SJCRH30 (cell line): ENCODE data around the gene CFAP73. TPM values are rescaled to one million over a fixed set of nuclear protein-coding genes. Genes with fewer than 3 reads are reported as not detected.
"Not testable (repeated sequence)": the region's sequence is repeated elsewhere in the genome, so short reads cannot be mapped to it uniquely, and the experiment has no call there.

Experiments
- DNase-seq, 2 experiments: peaks; one replicate each; pipeline ENCODE4 v3.0.0-alpha.2; 2015 to 2020
- H3K27ac ChIP-seq: fragments of 250-450 bp; sonication (Bioruptor Pico); 2 replicates; pipeline ENCODE4 v1.5.1; 2020; ENCODE audit warnings: mild to moderate bottlenecking, moderate library complexity
- H3K27me3 ChIP-seq: fragments of 250-450 bp; sonication (Bioruptor Pico); 2 replicates; pipeline ENCODE4 v1.5.1; 2020; ENCODE audit warnings: mild to moderate bottlenecking, moderate library complexity
- H3K36me3 ChIP-seq: fragments of 250-450 bp; sonication (Bioruptor Pico); 2 replicates; pipeline ENCODE4 v1.5.1; 2020; ENCODE audit warnings: mild to moderate bottlenecking, moderate library complexity
- H3K4me1 ChIP-seq: fragments of 250-450 bp; sonication (Bioruptor Pico); 2 replicates; pipeline ENCODE4 v1.5.1; 2020; ENCODE audit warnings: mild to moderate bottlenecking, moderate library complexity
- H3K4me3 ChIP-seq: fragments of 250-450 bp; sonication (Bioruptor Pico); 2 replicates; pipeline ENCODE4 v1.5.1; 2020; ENCODE audit warnings: mild to moderate bottlenecking, moderate library complexity
- H3K9me3 ChIP-seq: fragments of 250-450 bp; sonication (Bioruptor Pico); replicated peaks from 2 replicates; pipeline ENCODE4 v1.5.1; 2020; ENCODE audit warnings: mild to moderate bottlenecking, moderate library complexity
- total RNA-seq: library from RNA; depleted of rRNA; stranded (reverse); fragments of >200 nt; shearing (Covaris generic); gene quantifications from 2 replicates; pipeline ENCODE4 v1.2.3, GENCODE V29; 2014

Gene CFAP73
- total RNA-seq, 1 experiment from 2014 or later, result not detected

- no peak for DNase-seq
- Histone ChIP-seq H3K4me3 (no peak overlapping the region), H3K4me1 (peaks cover 9% of the 10 kb centered on the region), H3K9me3 (no peaks in the 10 kb centered on the region), H3K27ac (no peak overlapping the region), H3K27me3 (no peaks in the 10 kb centered on the region), H3K36me3 (no peaks in the 10 kb centered on the region)
These were observed 16.5 kb upstream of the CFAP73 start for GRCh38 chr12:113133036-113133435.

DNA sequence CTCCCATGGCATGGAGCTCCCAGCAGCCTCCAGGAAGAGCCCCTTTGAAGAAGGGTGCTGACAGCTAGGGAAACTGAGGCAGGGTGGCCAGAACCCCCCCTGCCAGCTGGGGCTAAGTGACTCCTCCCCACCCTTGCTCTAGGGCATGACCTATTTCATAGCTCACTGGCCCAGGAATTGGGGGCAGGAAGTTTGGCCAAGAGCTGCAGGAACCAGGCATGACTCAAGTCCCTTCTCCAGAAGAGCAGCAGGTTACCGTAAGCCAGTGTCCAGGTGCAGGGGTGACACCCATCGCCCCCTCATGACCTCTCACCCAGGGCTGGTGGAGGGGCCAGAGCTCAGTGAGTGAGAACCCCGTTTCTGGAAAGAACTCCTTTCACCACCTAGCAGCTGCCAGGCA is 15.9 kb upstream of the CFAP73 start:
- Histone ChIP-seq H3K9me3 (no peaks in the 10 kb centered on the region), H3K27ac (no peak overlapping the region), H3K27me3 (no peaks in the 10 kb centered on the region), H3K4me3 (no peak overlapping the region), H3K36me3 (no peaks in the 10 kb centered on the region), H3K4me1 (peaks cover 9% of the 10 kb centered on the region)
- no peak for DNase-seq

GRCh38 chr12:113134071-113134470 is 15.5 kb upstream of the CFAP73 start:
- no peaks in the 10 kb centered on the region for H3K27me3 ChIP-seq
- no peak overlapping the region for H3K4me3 ChIP-seq
- DNase-seq, result peak; percentile 26 to 57
- no peaks in the 10 kb centered on the region for H3K9me3 ChIP-seq
- H3K27ac ChIP-seq, result no peak overlapping the region
- no peaks in the 10 kb centered on the region for H3K36me3 ChIP-seq
- H3K4me1 ChIP-seq, result peaks cover 9% of the 10 kb centered on the region

DNA sequence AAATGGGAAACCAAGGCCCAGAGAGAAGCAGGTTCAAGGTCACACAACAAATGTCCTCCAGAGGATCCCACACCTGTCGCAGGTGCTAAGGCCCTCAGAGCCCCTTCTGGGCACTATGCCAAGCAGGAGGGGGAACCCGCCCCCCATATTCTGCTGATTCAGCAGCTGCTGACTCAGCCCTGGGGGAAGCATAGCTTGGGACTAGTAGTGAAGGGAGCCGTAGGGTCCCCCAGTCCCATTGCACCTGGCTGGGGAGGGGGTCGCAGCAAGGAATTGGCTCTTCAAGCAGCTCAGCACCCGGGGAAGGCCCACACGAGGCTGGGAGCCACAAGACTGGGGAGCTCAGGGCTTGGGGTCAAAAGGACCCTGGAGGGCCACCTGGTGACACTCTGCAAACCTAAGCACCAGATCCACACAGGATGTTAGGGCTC is 15.0 kb upstream of the CFAP73 start:
- no peak overlapping the region for H3K27ac ChIP-seq
- H3K9me3 ChIP-seq, result no peaks in the 10 kb centered on the region
- no peak overlapping the region for H3K4me3 ChIP-seq
- no peak for DNase-seq
- H3K36me3 ChIP-seq, result no peaks in the 10 kb centered on the region
- H3K27me3 ChIP-seq, result no peaks in the 10 kb centered on the region
- H3K4me1 ChIP-seq, result peaks cover 9% of the 10 kb centered on the region

DNA sequence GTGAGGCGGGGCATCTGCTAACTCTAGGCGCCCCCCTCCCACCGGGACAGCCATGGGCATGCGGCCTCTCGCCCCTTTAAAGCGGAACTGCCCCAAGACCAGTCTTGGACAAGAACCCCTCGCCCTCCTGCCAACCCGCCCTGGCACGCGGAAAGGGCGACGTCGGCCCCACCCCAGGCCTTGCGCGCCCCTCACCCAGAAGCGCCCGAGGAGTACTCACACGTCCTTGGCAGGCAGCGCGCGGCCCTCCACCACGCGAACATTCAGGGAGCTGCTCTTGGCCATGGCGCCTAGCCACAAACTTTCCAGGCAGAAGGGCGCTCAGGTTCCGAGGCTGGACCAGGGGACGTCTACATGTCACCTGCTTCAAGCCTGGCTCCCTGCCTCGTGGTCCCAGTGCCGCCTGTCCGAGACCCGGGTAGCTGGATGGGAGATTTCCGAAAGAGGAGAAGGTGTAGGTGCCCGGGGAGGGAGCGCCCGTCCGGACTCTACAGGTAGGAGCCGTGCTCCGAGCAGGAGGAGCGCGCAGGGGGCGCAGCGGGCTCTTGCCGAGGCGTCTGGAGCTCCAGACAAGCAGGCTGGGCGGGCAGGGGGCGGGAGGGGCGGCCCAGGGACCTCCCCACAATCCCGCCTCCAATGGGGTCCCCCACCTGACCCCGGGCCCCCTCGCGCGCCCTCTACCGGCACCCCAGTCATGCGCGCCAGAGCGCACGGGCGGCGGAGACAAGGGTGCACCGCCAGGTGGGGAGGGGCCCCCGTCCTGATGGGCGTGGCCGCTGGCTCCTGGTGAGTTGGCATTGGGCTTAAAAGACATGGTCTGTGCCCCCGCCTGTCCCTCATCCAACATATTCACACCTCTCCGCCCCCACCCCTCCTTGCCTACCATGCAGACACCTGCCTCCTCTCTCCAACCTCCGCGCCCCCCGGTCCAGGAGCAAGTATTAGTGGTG is 14.1 kb upstream of the CFAP73 start, which contains the start of gene RASAL1:
TSS of gene RASAL1 (minus strand) at position 584 of the 950 bp plus-strand sequence. CDS start at position 285, 299 bp downstream.
- H3K27me3 ChIP-seq, result no peaks in the 10 kb centered on the region
- H3K27ac ChIP-seq, result no peak within 1 kb of the TSS
- H3K36me3 ChIP-seq, result no peaks in the 10 kb centered on the region
- peaks cover 9% of the 10 kb centered on the region for H3K4me1 ChIP-seq
- no peak for DNase-seq
- H3K9me3 ChIP-seq, result no peaks in the 10 kb centered on the region
- no peak within 1 kb of the TSS for H3K4me3 ChIP-seq

GRCh38 chr12:113136128-113136989 is 13.2 kb upstream of the CFAP73 start:
- DNase-seq, result no peak
- no peak overlapping the region for H3K4me3 ChIP-seq
- H3K9me3 ChIP-seq, result no peaks in the 10 kb centered on the region
- H3K4me1 ChIP-seq, result peaks cover 9% of the 10 kb centered on the region
- H3K27me3 ChIP-seq, result no peaks in the 10 kb centered on the region
- no peak overlapping the region for H3K27ac ChIP-seq
- H3K36me3 ChIP-seq, result no peaks in the 10 kb centered on the region

DNA sequence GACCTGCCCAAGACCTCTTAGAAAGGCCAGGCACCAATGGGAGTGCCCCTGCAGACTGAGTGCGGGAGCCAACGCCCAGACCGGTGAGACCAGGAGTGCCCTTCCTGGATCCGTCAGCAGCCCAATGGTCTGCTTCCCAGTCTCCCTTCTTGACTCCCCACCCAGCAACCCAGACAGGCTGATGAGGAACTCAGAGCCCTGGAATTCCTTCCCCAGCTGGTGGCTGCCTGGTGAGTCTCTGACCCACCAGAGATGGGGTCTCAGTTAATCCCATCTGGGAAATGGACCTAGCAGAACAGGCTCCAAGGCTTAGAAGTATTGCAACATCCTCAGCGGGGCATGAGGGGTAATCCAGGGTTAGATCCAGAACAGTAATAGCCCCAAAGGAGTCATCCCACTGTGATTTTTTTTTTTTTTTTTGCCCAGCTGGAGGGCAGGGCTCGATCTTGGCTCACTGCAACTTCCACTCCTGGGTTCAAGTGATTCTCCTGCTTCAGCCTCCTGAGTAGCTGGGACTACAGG is 12.5 kb upstream of the CFAP73 start:
- H3K4me3 ChIP-seq, result no peak overlapping the region
- H3K27ac ChIP-seq, result no peak overlapping the region
- no peak for DNase-seq
- no peaks in the 10 kb centered on the region for H3K36me3 ChIP-seq
- H3K9me3 ChIP-seq, result no peaks in the 10 kb centered on the region
- H3K27me3 ChIP-seq, result peaks cover 5% of the 10 kb centered on the region; the same call in 1 of the 2 replicates
- peaks cover 9% of the 10 kb centered on the region for H3K4me1 ChIP-seq

GRCh38 chr12:113137861-113138783 is 11.4 kb upstream of the CFAP73 start:
- no peak for DNase-seq
- H3K9me3 ChIP-seq, result no peaks in the 10 kb centered on the region
- H3K4me3 ChIP-seq, result no peak overlapping the region
- peaks cover 5% of the 10 kb centered on the region; the same call in 1 of the 2 replicates for H3K27me3 ChIP-seq
- no peaks in the 10 kb centered on the region for H3K36me3 ChIP-seq
- no peak overlapping the region for H3K27ac ChIP-seq
- H3K4me1 ChIP-seq, result peaks cover 9% of the 10 kb centered on the region

- Histone ChIP-seq H3K27me3 (peaks cover 7% of the 10 kb centered on the region; the same call in 1 of the 2 replicates), H3K9me3 (no peaks in the 10 kb centered on the region)
- DNase-seq, result no peak
These were observed 10.7 kb upstream of the CFAP73 start for GRCh38 chr12:113138826-113139225.

DNA sequence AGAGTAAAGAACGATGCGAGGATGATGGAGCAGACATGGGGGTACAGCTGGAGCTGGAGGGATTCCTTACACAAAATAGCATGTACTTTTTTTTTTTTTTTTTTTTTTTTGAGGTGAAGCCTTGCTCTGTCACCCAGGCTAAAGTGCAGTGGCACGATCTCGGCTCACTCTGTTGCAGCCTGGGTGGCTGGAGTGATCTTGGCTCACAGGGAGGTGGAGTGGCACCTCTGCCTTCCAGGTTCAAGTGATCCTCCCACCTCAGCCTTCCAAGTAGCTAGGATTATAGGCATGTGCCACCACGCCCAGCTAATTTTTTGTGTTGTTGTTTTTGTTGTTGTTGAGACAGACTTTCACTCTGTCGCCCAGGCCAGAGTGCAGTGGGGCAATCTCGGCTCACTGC is 8.8 kb upstream of the CFAP73 start:
- no peak for DNase-seq
- no peaks in the 10 kb centered on the region for H3K4me1 ChIP-seq
- peaks cover 7% of the 10 kb centered on the region; the same call in 1 of the 2 replicates for H3K27me3 ChIP-seq
- H3K4me3 ChIP-seq, result no peak overlapping the region
- H3K9me3 ChIP-seq, result no peaks in the 10 kb centered on the region
- H3K27ac ChIP-seq, result no peak overlapping the region
- no peaks in the 10 kb centered on the region for H3K36me3 ChIP-seq

More at GRCh38 chr12:113138826-113139225, 10.7 kb upstream of the CFAP73 start:
- no peak overlapping the region for H3K27ac ChIP-seq
- peaks cover 8% of the 10 kb centered on the region for H3K4me1 ChIP-seq
- no peak overlapping the region for H3K4me3 ChIP-seq
- H3K36me3 ChIP-seq, result no peaks in the 10 kb centered on the region

DNA sequence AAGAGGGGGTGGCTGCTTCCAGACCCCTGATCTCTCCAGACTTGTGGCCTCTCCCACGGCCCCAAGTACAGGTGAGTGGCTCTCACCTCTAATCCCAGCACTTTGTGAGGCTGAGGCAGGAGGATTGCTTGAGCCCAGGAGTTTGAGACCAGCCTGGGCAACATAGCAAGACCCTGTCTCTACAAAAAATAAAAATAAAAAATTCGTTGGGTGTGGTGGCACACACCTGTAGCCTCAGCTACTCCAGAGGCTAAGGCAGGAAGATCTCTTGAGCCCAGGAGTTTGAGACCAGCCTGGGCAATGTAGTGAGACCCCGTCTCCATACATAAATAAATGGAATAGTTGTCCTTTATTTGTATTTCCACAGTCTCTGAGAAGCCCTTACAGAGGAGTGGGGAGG is 7.8 kb upstream of the CFAP73 start:
- not testable (repeated sequence) for DNase-seq, H3K4me1 ChIP-seq, H3K27me3 ChIP-seq, H3K36me3 ChIP-seq, H3K27ac ChIP-seq, H3K4me3 ChIP-seq, H3K9me3 ChIP-seq

- no peaks in the 10 kb centered on the region for H3K36me3 ChIP-seq
- no peak overlapping the region for H3K27ac ChIP-seq
- DNase-seq, result no peak
- H3K27me3 ChIP-seq, result peaks cover 7% of the 10 kb centered on the region; the same call in 1 of the 2 replicates
- no peak overlapping the region for H3K4me3 ChIP-seq
- no peaks in the 10 kb centered on the region for H3K4me1 ChIP-seq
- no peaks in the 10 kb centered on the region for H3K9me3 ChIP-seq
These were observed 7.2 kb upstream of the CFAP73 start for GRCh38 chr12:113142173-113142885.

DNA sequence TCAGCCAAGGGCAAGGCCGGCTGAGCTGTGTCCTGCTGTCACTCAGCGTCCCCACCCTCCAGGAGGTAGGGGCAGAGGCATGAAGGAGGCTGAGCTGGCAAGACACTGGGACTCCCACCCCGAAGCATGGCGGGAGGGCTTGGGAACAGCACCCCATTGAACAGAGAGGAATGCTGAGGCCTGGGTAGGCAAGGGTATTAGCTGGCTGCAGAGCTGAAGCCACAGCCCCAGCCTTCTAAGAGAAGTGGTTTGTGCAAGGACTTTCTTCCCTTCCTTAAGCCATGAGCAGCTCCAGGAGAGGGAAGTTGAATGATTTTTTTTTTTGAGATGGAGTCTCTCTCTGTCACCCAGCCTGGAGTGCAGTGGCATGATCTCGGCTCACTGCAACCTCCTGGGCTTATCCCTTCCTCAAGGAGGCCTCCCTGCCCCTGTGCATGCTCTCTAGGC is 6.6 kb upstream of the CFAP73 start:
- DNase-seq, result no peak
- Histone ChIP-seq H3K27ac (no peak overlapping the region), H3K4me3 (no peak overlapping the region), H3K9me3 (no peaks in the 10 kb centered on the region), H3K36me3 (no peaks in the 10 kb centered on the region), H3K4me1 (no peaks in the 10 kb centered on the region), H3K27me3 (peaks cover 7% of the 10 kb centered on the region; the same call in 1 of the 2 replicates)
